ENCODE results near the gene CABP2. TPM values are rescaled to one million over a fixed set of nuclear protein-coding genes. Genes with fewer than 3 reads are reported as not detected.

Gene CABP2
- polyA plus RNA-seq, 1 of the 3 experiments (the other 2 are of a cell fraction), result not detected

GRCh38 chr11:67534070-67534679 is 10.9 kb upstream of the CABP2 start:
- Histone ChIP-seq H3K9me2 (no peaks in the 10 kb centered on the region), H3K4me2 (no peak overlapping the region), H4K20me1 (ENCODE audit: insufficient read depth) (no peaks in the 10 kb centered on the region), H3K79me2 (ENCODE audit: insufficient read depth) (no peaks in the 10 kb centered on the region), H2AFZ (ENCODE audit: low read depth) (no peak overlapping the region), H3K36me3 (replicated peaks in 1 of 2; ENCODE audit: control insufficient read depth in 1 of 2, insufficient read depth in 2 of 2, low read length in 1 of 2) (no peaks in the 10 kb centered on the region), H3K9ac (no peak overlapping the region), H3K27ac (ENCODE audit: low read depth in 2 of 2, low read length in 1 of 2) (no peak overlapping the region), H3K4me3 (ENCODE audit: low read depth in 2 of 2, low read length in 1 of 2) (no peak overlapping the region), H3F3A (replicated peaks; ENCODE audit: insufficient read depth) (peaks cover 3% of the 10 kb centered on the region), H3K27me3 (ENCODE audit: insufficient read depth) (no peaks in the 10 kb centered on the region), H3K9me3 (peaks cover 14% of the 10 kb centered on the region; the same call in 1 of the 2 replicates), H3K4me1 (ENCODE audit: control insufficient read depth in 1 of 2, insufficient read depth in 2 of 2, low read depth in 1 of 2, low read length in 1 of 2) (no peaks in the 10 kb centered on the region)
- no peak for TF ChIP-seq RCOR1 (IDR thresholded peaks at IDR 0.05; ENCODE audit: low read length)
- no peak for DNase-seq
- ChIA-PET POLR2A (no interaction called here), CTCF (interaction anchor here (0.8 to 1.6 kb wide), 2 partner anchors 38 to 95 kb away, joined by 3 to 4 read pairs; partner anchors contain the start of gene NUDT8)
- WGBS (ENCODE audit: low lambda C conversion rate), result under 1% methylated on average over 4 of the region's 4 CpGs

- Histone ChIP-seq H3K27me3 (ENCODE audit: insufficient read depth) (no peaks in the 10 kb centered on the region), H3K4me2 (no peak overlapping the region), H3K9me3 (peaks cover 14% of the 10 kb centered on the region; the same call in 1 of the 2 replicates), H4K20me1 (ENCODE audit: insufficient read depth) (no peaks in the 10 kb centered on the region), H3K27ac (ENCODE audit: low read depth in 2 of 2, low read length in 1 of 2) (no peak overlapping the region), H3F3A (replicated peaks; ENCODE audit: insufficient read depth) (peaks cover 3% of the 10 kb centered on the region), H3K79me2 (ENCODE audit: insufficient read depth) (no peaks in the 10 kb centered on the region), H3K36me3 (replicated peaks in 1 of 2; ENCODE audit: control insufficient read depth in 1 of 2, insufficient read depth in 2 of 2, low read length in 1 of 2) (no peaks in the 10 kb centered on the region), H3K4me1 (ENCODE audit: control insufficient read depth in 1 of 2, insufficient read depth in 2 of 2, low read depth in 1 of 2, low read length in 1 of 2) (no peaks in the 10 kb centered on the region), H3K9ac (no peak overlapping the region), H2AFZ (ENCODE audit: low read depth) (no peak overlapping the region), H3K4me3 (ENCODE audit: low read depth in 2 of 2, low read length in 1 of 2) (no peak overlapping the region), H3K9me2 (no peaks in the 10 kb centered on the region)
- ChIA-PET POLR2A (no interaction called here), CTCF (no interaction called here)
- WGBS (ENCODE audit: low lambda C conversion rate), result 41% methylated on average over 2 of the region's 2 CpGs
- no peak for DNase-seq
- TF ChIP-seq YY1 (IDR thresholded peaks at IDR 0.05; ENCODE audit: low read depth) (no peak), IRF3 (IDR thresholded peaks at IDR 0.05; ENCODE audit: low read depth, low read length) (no peak), MAX (IDR thresholded peaks at IDR 0.05; ENCODE audit: low read depth) (no peak), POLR2AphosphoS5 (IDR thresholded peaks at IDR 0.05; ENCODE audit: low read depth, low read length) (no peak), EZH2phosphoT487 (IDR thresholded peaks at IDR 0.05; ENCODE audit: borderline replicate concordance, low read depth) (no peak), SMC3 (IDR thresholded peaks at IDR 0.05; ENCODE audit: low read depth, low read length) (no peak), TEAD4 (IDR thresholded peaks at IDR 0.05; ENCODE audit: borderline replicate concordance, insufficient read depth) (no peak), JUND (IDR thresholded peaks at IDR 0.05) (no peak), CHD2 (IDR thresholded peaks at IDR 0.05; ENCODE audit: low read length, partially characterized antibody) (no peak), PBX3 (IDR thresholded peaks at IDR 0.05) (no peak), REST (IDR thresholded peaks at IDR 0.05; ENCODE audit: low read depth, low read length) (no peak), RCOR1 (IDR thresholded peaks at IDR 0.05; ENCODE audit: low read length) (no peak), FOXJ3 (CRISPR knock-in tag; IDR thresholded peaks at IDR 0.05) (no peak), TAF1 (IDR thresholded peaks at IDR 0.05; ENCODE audit: borderline replicate concordance, low read depth, low read length) (no peak), NFIC (IDR thresholded peaks at IDR 0.05; ENCODE audit: borderline replicate concordance) (no peak), RAD21 (IDR thresholded peaks at IDR 0.05; ENCODE audit: low read length) (no peak), RXRA (IDR thresholded peaks at IDR 0.05; ENCODE audit: borderline replicate concordance, low read depth) (no peak), ZBTB33 (IDR thresholded peaks at IDR 0.05; ENCODE audit: borderline replicate concordance, low read depth) (no peak)
Measured at GRCh38 chr11:67532889-67533288, 9.6 kb upstream of the CABP2 start.
